GM12878 (cell line): ENCODE data around the gene MALSU1. TPM values are rescaled to one million over a fixed set of nuclear protein-coding genes. Genes with fewer than 3 reads are reported as not detected.
A peak's percentile ranks its signal among the peaks of the same experiment; 100 is the strongest.

Experiments
- ATAC-seq: fragments of 200-7000 bp; cut with Tn5 transposase; 3 replicates; pipeline ENCODE4 v1.9.1; 2020; ENCODE audit warnings: mild to moderate bottlenecking, moderate library complexity
- BruUV-seq: library from RNA; stranded (reverse); fragments of 400-500 nt; replicated peaks from 2 replicates; lab custom pipeline; 2021; lab: Mats Ljungman, UMichigan
- CTCF ChIA-PET: fragments of 300-600 bp; sonication (Branson Sonifier 250); formaldehyde crosslinking; extraction: SDS; loops from one replicate; lab custom pipeline; 2021; ENCODE audit warnings: inconsistent platforms; lab: Yijun Ruan, JAX
- POLR2A ChIA-PET: fragments of 350-600 bp; formaldehyde crosslinking; extraction: SDS; loops from one replicate; lab custom pipeline; 2021; ENCODE audit warnings: inconsistent platforms; lab: Charles Lee
- RAD21 ChIA-PET: fragments of 300-600 bp; sonication (Branson Sonifier 250); formaldehyde crosslinking; loops from one replicate; lab custom pipeline; 2023; ENCODE audit warnings: antibody characterized with exemption; ENCODE audit not compliant: unreplicated experiment; lab: Charles Lee
- SMC1A ChIA-PET: fragments of 300-600 bp; sonication (Branson Sonifier 250); formaldehyde crosslinking; loops from one replicate; lab custom pipeline; 2023; ENCODE audit not compliant: unreplicated experiment, uncharacterized antibody; lab: Charles Lee
- DNase-seq: peaks from one replicate; pipeline ENCODE4 v3.0.0-alpha.2; 2011; ENCODE audit warnings: low read depth, low spot score
- FAIRE-seq: peaks from 3 replicates; lab custom pipeline; 2011; peaks lifted over from hg19 to GRCh38; lab: Jason Lieb, UNC
- H2AFZ ChIP-seq: 2 replicates; pipeline ENCODE4 v1.6.0; 2011; ENCODE audit warnings: low read depth, low read length, control low read depth; ENCODE audit not compliant: control insufficient read depth
- H3K27ac ChIP-seq: 2 replicates; pipeline ENCODE4 v1.5.1; 2011; ENCODE audit warnings: control low read depth; ENCODE audit not compliant: control insufficient read depth, insufficient read depth
- H3K27me3 ChIP-seq, 2 experiments: replicated peaks in 1 of 2; 2 replicates each; pipeline versions ENCODE4 v1.6.0 to v1.6.1; 2011; ENCODE audit warnings: low read length in 1 of 2; ENCODE audit not compliant: control insufficient read depth in 2 of 2, insufficient read depth in 2 of 2
- H3K36me3 ChIP-seq, 2 experiments: 2 replicates each; pipeline ENCODE4 v1.5.1; 2011; ENCODE audit warnings: low read length in 1 of 2; ENCODE audit not compliant: control insufficient read depth in 2 of 2, insufficient read depth in 2 of 2
- H3K4me1 ChIP-seq: 2 replicates; pipeline ENCODE4 v1.6.1; 2011; ENCODE audit warnings: mild to moderate bottlenecking, low read length, moderate library complexity, mixed read lengths; ENCODE audit not compliant: control insufficient read depth, insufficient read depth
- H3K4me2 ChIP-seq: 2 replicates; pipeline ENCODE4 v1.6.0; 2011; ENCODE audit warnings: control low read depth; ENCODE audit not compliant: control insufficient read depth, insufficient read depth
- H3K4me3 ChIP-seq: fragments of 200-600 bp; sonication (generic); 2 replicates; pipeline ENCODE4 v1.5.1; 2016
- H3K79me2 ChIP-seq: 2 replicates; pipeline ENCODE4 v1.6.0; 2011; ENCODE audit warnings: low read length; ENCODE audit not compliant: control insufficient read depth, insufficient read depth
- H3K9ac ChIP-seq: 2 replicates; pipeline ENCODE4 v1.8.0; 2011; ENCODE audit warnings: low read length, control low read depth, mixed read lengths; ENCODE audit not compliant: control insufficient read depth, insufficient read depth
- H3K9me3 ChIP-seq: replicated peaks from 3 replicates; pipeline ENCODE4 v1.5.1; 2011; ENCODE audit warnings: mild to moderate bottlenecking, low read length; ENCODE audit not compliant: control insufficient read depth, insufficient read depth
- H4K20me1 ChIP-seq: 2 replicates; pipeline ENCODE4 v1.6.0; 2011; ENCODE audit not compliant: control insufficient read depth, insufficient read depth
- CREM ChIP-seq: IDR thresholded peaks from 2 replicates; pipeline ENCODE4 v1.6.1; 2014; ENCODE audit warnings: antibody characterized with exemption, low read depth
- E2F4 ChIP-seq: IDR thresholded peaks from 2 replicates; pipeline ENCODE4 v1.6.1; 2012; ENCODE audit warnings: low read depth, low read length, improper control_type of control experiment
- EGR1 ChIP-seq, 2 experiments: IDR thresholded peaks; 1 replicate in 1 of 2; 2 replicates in 1 of 2; pipeline ENCODE4 v1.6.1; 2011 to 2012; ENCODE audit warnings: low read depth in 2 of 2, low read length in 2 of 2, borderline replicate concordance in 1 of 2, mild to moderate bottlenecking in 1 of 2, moderate library complexity in 1 of 2
- JUNB ChIP-seq: IDR thresholded peaks from 2 replicates; pipeline ENCODE4 v1.6.1; 2016; ENCODE audit warnings: antibody characterized with exemption, mild to moderate bottlenecking
- KAT2A ChIP-seq: conservative IDR thresholded peaks from 2 replicates; pipeline ENCODE4 v1.6.1; 2011; ENCODE audit warnings: low read depth, low read length; ENCODE audit not compliant: control insufficient read depth
- KDM1A ChIP-seq: fragments of 200-600 bp; sonication (generic); IDR thresholded peaks from 2 replicates; pipeline ENCODE4 v1.6.1; 2016; ENCODE audit warnings: borderline replicate concordance
- PAX8 ChIP-seq: fragments of 450-650 bp; IDR thresholded peaks from 2 replicates; pipeline ENCODE4 v1.6.1; 2017; ENCODE audit warnings: mild to moderate bottlenecking, moderate library complexity
- POLR2AphosphoS2 ChIP-seq: IDR thresholded peaks from 2 replicates; pipeline ENCODE4 v1.6.1; 2011; ENCODE audit warnings: low read depth, mild to moderate bottlenecking, low read length, improper control_type of control experiment, moderate library complexity
- RBBP5 ChIP-seq: fragments of 200-600 bp; sonication (generic); conservative IDR thresholded peaks from 2 replicates; pipeline ENCODE4 v1.6.1; 2016
- STAT3 ChIP-seq: IDR thresholded peaks from 2 replicates; pipeline ENCODE4 v1.6.1; 2011; ENCODE audit warnings: low read depth, low read length, improper control_type of control experiment
- SUPT20H ChIP-seq: IDR thresholded peaks from 2 replicates; pipeline ENCODE4 v1.6.1; 2011; ENCODE audit warnings: low read depth, mild to moderate bottlenecking, low read length, moderate library complexity, borderline replicate concordance; ENCODE audit not compliant: control insufficient read depth
- WRNIP1 ChIP-seq: IDR thresholded peaks from 2 replicates; pipeline ENCODE4 v1.6.1; 2011; ENCODE audit warnings: low read depth, low read length, improper control_type of control experiment, borderline replicate concordance
- ZNF622 ChIP-seq: fragments of 450-650 bp; IDR thresholded peaks from 2 replicates; pipeline ENCODE4 v1.6.1; 2017; ENCODE audit warnings: mild to moderate bottlenecking, inconsistent platforms
- WGBS: methylation state at CpG from one replicate; pipeline ENCODE4 v1.1.6; 2016; ENCODE audit warnings: low lambda C conversion rate; ENCODE audit not compliant: insufficient replicate concordance, insufficient coverage; ENCODE audit errors: missing lambda C conversion rate; 5-methylcytosine and 5-hydroxymethylcytosine counted together
- in situ Hi-C: fragments of 300-500 bp; cut with MboI; formaldehyde crosslinking; loops from 9 replicates; pipeline ENCODE4 v1.14.3; 2018; ENCODE audit warnings: mixed read lengths
- intact Hi-C: fragments of 100-400 bp; cut with micrococcal nuclease; formaldehyde crosslinking; loops from one replicate; pipeline ENCODE4 v1.14.2; 2022; ENCODE audit not compliant: unreplicated experiment
- polyA plus RNA-seq, 11 experiments: library from polyadenylated mRNA; depleted of rRNA in 4 of 11; unstranded in 6 of 11; stranded (reverse) in 5 of 11; fragments of >200 nt; fragmentation: Nextera tagmentation in 4 of 11; fragmentation: Illumina TruSeq in 1 of 11; extraction: Ambion mirVana in 4 of 11; extraction: Trizol in 1 of 11; gene quantifications; 1 replicate in 1 of 11; 2 replicates in 10 of 11; pipeline versions ENCODE4 v1.2.1 to v1.2.3, GENCODE V29; 2011 to 2016; ENCODE audit warnings: inconsistent platforms in 2 of 11, missing spikeins in 2 of 11, low read depth in 1 of 11
- total RNA-seq, 4 experiments: library from RNA; depleted of rRNA in 3 of 4; stranded (reverse); fragments of >200 nt in 3 of 4; fragmentation: Illumina TruSeq in 1 of 4; extraction: Trizol in 1 of 4; gene quantifications; 2 replicates each; pipeline versions ENCODE4 v1.2.1 to v1.2.3, GENCODE V29; 2013 to 2021
- TF ChIP-seq, protein P1 (sequence below): fragments of 450-650 bp; IDR thresholded peaks from 2 replicates; pipeline ENCODE4 v1.6.1; 2017; ENCODE audit warnings: mild to moderate bottlenecking, moderate library complexity
- TF ChIP-seq, protein P2 (sequence below): IDR thresholded peaks from 2 replicates; pipeline ENCODE4 v1.6.1; 2011; ENCODE audit warnings: low read depth, low read length, improper control_type of control experiment, borderline replicate concordance

The MALSU1 gene
- total and polyA plus RNA-seq, 10 of the 15 experiments (the other 5 are each of a cell fraction or from before 2014, with no cell fraction given), result 8.5 to 159 (median 73.7) TPM

DNA sequence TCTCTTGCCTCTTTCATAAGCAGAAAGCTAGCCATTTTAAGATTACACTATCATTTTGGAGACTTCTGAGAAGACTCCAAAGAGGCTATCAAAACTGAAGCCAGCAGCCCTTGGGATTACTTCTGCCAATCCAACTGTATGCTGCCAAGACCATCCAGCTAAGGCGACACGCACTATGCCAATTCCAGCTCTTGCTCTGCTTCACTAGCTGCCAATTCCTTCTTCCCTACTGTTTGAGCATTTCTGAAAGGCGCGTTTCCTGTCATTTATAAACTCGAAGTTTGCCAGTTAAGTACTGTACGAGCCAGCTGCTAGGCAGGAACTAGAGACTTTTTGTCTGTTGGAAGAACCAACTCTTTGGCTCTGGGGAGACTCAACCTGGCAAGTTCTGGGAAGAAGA, 36.5 kb downstream of the MALSU1 start:
- ATAC-seq (no peak), DNase-seq (no peak), FAIRE-seq (peak; percentile 56)
- H3K4me2 ChIP-seq, result no peak overlapping the region
- WGBS, result 97% methylated on average over 6 of the region's 6 CpGs
- BruUV-seq, result no TSS peak
- H4K20me1 ChIP-seq, result no peaks in the 10 kb centered on the region
- ChIA-PET POLR2A (no interaction called here), CTCF (interaction anchor here (1.0 to 1.2 kb wide), 2 partner anchors 12 to 22 kb away, joined by 3 to 4 read pairs; no protein-coding TSS in a partner anchor), RAD21 (no interaction called here), SMC1A (interaction anchor here (0.6 to 1.0 kb wide), 3 partner anchors 20 to 1311 kb away, joined by 3 read pairs; no protein-coding TSS in a partner anchor)
- in situ Hi-C loops (no loop called here), intact Hi-C loops (no loop called here)
- no peaks in the 10 kb centered on the region for H3K4me1 ChIP-seq
- H3K27me3 ChIP-seq, result no peaks in the 10 kb centered on the region
- H3K79me2 ChIP-seq, result no peaks in the 10 kb centered on the region
- no peaks in the 10 kb centered on the region for H3K9me3 ChIP-seq
- no peak overlapping the region for H3K27ac ChIP-seq
- H3K9ac ChIP-seq, result no peak overlapping the region
- no peak overlapping the region for H3K4me3 ChIP-seq
- H3K36me3 ChIP-seq, result peaks cover 3 to 34% of the 10 kb centered on the region in 2 experiments
- no peak overlapping the region for H2AFZ ChIP-seq
- no peak for TF ChIP-seq RBBP5
- no peak for TF ChIP-seq JUNB
- no peak for TF ChIP-seq WRNIP1
- TF ChIP-seq CREM, result no peak
- TF ChIP-seq PAX8, result no peak
- no peak for TF ChIP-seq POLR2AphosphoS2
- TF ChIP-seq, protein P1, sequence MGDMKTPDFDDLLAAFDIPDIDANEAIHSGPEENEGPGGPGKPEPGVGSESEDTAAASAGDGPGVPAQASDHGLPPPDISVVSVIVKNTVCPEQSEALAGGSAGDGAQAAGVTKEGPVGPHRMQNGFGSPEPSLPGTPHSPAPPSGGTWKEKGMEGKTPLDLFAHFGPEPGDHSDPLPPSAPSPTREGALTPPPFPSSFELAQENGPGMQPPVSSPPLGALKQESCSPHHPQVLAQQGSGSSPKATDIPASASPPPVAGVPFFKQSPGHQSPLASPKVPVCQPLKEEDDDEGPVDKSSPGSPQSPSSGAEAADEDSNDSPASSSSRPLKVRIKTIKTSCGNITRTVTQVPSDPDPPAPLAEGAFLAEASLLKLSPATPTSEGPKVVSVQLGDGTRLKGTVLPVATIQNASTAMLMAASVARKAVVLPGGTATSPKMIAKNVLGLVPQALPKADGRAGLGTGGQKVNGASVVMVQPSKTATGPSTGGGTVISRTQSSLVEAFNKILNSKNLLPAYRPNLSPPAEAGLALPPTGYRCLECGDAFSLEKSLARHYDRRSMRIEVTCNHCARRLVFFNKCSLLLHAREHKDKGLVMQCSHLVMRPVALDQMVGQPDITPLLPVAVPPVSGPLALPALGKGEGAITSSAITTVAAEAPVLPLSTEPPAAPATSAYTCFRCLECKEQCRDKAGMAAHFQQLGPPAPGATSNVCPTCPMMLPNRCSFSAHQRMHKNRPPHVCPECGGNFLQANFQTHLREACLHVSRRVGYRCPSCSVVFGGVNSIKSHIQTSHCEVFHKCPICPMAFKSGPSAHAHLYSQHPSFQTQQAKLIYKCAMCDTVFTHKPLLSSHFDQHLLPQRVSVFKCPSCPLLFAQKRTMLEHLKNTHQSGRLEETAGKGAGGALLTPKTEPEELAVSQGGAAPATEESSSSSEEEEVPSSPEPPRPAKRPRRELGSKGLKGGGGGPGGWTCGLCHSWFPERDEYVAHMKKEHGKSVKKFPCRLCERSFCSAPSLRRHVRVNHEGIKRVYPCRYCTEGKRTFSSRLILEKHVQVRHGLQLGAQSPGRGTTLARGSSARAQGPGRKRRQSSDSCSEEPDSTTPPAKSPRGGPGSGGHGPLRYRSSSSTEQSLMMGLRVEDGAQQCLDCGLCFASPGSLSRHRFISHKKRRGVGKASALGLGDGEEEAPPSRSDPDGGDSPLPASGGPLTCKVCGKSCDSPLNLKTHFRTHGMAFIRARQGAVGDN, result no peak
- TF ChIP-seq, protein P2, sequence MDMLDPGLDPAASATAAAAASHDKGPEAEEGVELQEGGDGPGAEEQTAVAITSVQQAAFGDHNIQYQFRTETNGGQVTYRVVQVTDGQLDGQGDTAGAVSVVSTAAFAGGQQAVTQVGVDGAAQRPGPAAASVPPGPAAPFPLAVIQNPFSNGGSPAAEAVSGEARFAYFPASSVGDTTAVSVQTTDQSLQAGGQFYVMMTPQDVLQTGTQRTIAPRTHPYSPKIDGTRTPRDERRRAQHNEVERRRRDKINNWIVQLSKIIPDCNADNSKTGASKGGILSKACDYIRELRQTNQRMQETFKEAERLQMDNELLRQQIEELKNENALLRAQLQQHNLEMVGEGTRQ, result no peak
- TF ChIP-seq ZNF622, result no peak
- no peak for TF ChIP-seq EGR1 (IDR thresholded peaks at IDR 0.05; ENCODE audit: borderline replicate concordance in 1 of 2, low read depth in 2 of 2, low read length in 2 of 2)
- TF ChIP-seq E2F4, result no peak
- TF ChIP-seq SUPT20H, result no peak
- no peak for TF ChIP-seq KAT2A
- no peak for TF ChIP-seq KDM1A
- TF ChIP-seq STAT3, result no peak
